GM18499 (cell line): ENCODE data around the gene RANBP9.

ENCODE experiments used
- ATAC-seq: cut with Tn5 transposase; IDR thresholded peaks from one replicate; pipeline ENCODE4 v1.9.1; 2021; ENCODE audit warnings: moderate number of reproducible peaks; ENCODE audit not compliant: insufficient read depth, unreplicated experiment

RANBP9 gene

DNA sequence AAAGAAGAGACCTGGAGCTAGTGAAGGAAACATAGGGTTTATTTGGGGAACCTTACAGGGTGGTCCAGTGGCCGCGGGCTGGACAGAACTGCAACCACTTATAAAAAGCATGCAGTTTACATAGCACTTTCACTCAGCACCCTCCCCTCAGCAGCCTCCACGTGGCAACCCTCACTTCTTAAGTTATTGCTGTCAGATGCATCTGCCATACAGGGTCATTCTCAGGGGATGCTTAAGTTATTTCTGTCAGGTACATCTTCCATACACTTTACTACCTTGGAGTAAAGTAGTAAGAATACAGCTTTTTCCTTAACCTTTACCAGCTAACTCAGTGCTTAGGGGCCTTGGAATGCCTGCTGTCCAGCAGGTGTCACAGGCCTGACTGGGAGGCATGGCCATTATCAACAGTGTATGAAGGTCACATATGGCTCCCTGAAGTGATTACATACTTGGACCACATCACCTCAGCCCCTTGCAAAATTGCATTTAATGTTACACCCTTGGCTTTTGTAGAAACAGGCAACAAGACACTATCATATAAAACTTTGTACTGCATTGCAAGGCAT, 98.5 kb downstream of the RANBP9 start:
- no peak for ATAC-seq

DNA sequence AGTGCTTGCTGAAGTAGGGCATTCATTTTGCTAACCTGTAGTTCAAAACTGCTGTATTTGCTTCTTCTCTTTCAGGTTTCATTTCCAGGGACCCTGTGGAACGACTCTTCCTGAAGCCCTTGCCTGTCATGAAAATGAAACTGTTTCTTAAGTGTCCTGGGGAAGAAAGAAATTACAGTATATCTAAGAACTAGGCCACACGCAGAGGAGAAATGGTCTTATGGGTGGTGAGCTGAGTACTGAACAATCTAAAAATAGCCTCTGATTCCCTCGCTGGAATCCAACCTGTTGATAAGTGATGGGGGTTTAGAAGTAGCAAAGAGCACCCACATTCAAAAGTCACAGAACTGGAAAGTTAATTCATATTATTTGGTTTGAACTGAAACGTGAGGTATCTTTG, 99.9 kb downstream of the RANBP9 start:
- ATAC-seq: no peak

DNA sequence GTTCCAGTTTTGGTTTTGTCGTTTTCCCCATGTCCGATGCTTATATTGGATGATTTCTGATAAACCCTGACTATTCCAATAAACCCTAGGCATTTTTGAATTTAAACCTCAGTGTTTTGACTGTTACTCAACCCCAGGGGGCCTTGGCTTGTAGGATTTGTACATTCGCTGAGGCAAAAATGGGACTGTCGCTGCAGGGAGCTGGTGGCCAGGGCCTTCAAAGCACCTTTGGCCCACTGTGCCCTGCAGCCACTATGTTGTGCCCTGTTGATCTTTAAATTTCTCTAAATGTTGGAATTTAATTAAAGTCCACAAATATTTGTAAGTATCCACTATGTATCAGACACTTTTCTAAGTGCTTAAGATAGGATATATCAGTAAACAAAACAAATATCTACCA, 106.0 kb downstream of the RANBP9 start:
- ATAC-seq: no peak

DNA sequence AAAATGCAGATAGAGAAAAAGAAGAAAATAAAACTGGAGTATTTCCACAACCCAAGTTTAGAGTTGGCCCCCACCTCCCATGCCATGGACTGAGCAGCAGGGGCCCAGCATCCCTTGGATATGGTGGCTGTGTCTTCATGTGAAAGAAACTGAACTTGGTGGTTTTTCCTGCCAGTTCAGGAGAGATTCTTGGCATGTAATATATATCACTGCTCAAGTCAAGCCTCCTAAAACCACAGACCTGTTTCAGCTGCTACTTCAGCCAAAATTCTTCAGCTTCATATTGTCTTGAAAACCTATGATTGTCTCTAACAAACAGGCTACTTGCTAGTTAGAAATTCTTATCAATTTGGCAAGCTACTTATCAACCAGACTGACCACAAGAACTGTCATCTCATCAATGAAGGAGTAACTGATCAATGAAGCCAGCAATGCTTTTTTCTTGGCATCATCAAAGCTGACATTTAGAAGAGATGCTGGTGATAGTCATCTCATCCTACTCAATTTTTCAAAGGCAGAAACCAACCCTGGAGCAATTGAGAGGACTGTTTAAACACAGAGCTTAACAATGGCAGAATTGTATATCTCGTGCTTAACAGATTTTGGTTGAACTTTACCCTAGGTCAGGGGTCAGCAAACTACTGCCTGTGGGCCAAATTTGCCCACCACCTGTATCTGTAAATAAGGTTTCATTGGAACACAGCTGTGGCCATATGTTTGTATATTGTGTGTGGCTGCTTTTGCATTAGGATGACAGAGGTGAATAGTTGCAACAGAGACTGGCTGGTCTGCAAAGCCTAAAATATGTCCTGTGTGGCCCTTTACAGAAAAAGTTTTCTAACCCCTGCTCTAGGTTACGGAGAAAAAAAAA, 106.9 kb downstream of the RANBP9 start:
- no peak for ATAC-seq

DNA sequence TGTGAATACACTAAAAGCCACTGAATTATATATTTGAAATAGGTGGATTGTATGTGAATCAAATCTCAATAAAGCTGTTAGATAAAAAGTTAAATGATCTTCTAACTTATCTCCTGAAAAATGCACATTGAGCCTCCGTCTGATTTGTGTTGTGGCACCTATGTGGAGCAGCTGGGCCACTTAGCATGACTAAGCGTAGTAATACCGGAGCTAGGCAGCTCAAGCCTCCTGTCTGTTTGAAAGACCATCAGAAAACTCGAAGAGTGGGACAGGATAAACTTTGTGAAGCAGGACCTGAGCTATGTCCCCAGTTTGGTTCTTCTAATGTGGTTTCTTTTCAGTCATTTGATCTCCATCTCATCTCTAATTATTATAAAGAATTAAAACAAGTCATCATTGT, 107.5 kb downstream of the RANBP9 start:
- ATAC-seq: no peak

DNA sequence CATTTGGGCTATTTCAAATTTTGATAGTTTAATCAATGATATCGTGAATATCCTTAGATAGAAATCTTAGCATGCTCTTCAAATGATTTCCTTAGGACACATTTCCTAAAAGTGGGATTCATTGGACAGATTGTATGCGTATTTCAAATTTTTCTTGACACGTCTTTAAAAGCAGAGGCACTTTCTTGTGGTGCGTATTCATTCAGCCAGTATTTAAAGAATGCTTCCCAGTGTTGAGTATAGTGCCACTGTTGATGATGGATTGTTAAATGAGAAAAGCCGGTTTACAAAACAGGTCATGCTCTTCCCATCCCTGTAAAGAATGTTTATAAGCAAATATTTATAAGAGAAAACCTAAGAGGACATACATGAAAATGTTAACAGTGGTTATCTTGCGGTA, 111.6 kb downstream of the RANBP9 start:
- ATAC-seq: no peak

DNA sequence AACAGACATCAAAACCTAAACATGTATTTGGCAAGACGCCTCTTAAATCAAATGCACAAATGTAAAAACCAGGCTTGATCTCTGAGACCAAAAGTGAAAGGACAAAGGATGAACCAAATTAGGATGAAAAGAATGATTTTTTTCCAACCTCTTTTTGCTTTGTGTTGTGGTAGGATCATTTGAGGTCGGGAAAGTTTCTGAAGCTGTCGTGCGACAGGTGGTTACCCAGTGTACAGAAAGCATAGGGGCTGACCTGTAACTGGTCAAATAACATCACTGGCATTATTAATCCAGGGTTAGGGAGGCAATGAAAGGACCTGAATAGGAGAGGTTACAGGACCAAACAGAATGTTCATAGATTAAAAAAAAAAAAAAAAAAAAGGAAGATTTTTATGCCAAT, 114.6 kb downstream of the RANBP9 start:
- no peak for ATAC-seq

DNA sequence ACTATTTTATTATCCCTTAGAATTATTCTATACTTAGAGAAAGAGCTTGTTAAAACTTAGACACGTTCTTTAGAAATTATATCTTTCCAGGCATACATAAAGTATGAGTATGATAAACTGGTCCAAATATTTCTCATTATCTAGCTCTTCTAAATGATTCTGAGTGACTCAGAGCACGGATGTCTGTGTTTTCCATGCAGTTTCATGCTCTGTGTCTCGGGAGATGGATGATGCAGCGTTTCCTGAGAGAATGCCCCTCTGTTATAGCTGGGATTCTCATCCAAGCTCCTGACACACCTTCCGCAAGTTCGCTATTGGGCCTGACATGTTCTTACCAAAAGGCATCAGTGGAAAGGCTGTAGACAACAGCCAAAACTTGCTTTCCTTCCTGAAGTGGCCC, 117.9 kb downstream of the RANBP9 start:
- ATAC-seq: no peak

DNA sequence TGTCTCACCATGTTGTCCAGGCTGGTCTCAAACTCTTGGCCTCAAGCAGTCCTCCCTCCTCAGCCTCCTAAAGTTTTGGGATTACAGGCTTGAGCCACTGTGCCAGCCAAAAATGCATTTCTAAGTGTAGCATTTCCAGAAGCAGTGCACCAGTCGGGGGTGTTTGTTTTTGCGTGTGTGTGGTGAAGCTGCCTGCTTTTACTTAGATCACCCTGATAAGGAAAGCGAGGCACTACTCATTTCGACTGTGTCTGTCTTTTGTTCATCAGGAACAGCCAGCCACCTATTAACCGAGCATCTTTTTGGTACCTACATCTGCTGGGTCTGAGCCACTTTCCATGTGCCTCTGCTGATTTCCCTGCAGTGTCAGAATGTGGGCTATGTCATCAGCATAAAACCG, 118.5 kb downstream of the RANBP9 start:
- ATAC-seq: no peak

DNA sequence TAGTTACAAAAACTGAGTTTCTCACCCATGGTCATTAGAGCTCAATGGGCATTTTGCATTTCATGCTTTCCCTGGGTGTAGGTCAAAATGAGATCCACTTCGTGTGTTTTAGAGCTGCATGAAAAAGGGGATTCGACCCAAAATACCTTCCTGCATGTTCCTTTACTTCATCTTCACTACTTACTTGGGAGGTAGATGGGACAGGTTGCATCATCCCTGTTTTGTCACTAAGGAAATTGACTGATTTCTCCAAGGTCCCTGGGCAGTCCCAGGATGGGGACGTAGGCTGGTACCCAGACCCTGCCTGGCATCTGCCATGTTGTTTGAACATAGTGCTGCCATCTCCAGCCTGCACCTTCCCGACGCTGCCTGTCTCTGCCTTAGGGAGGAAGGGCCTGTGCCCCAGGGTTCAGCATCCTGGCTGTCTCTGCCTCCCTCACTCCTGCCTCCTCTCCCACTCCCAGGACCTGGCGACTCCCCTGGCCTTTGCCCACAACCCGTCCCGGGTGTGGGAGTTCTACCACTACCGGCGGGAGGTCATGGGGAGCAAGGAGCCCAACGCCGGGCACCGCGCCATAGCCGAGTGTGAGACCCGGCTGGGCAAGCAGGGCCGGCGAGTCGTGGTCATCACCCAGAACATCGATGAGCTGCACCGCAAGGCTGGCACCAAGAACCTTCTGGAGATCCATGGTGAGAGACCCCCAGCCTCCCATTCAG, 120.3 kb downstream of the RANBP9 start:
- ATAC-seq: no peak

DNA sequence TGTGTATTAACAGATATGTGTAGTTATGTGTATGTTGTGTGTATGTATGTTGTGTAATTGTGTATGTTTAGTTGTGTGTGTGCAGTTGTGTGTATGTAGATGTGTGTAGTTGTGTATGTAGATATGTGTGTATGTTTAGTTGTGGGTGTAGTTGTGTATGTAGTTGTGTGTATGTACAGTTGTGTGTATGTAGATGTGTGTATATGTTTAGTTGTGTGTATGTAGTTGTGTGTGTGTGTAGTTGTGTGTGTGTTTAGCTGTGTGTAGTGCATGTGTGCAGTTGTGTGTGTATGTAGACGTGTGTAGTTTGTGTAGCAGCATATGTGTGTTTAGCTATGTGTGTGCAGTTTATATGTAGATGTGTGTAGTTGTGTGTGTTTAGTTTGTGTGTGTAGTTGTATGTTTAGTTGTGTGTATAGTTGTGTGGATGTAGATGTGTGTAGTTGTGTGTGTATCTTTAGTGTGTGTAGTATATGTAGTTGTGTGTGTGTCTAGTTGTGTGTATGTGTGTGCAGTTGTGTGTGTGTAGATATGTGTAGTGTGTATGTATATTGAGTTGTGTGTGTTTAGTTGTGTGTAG, 121.0 kb downstream of the RANBP9 start:
- ATAC-seq: no peak

DNA sequence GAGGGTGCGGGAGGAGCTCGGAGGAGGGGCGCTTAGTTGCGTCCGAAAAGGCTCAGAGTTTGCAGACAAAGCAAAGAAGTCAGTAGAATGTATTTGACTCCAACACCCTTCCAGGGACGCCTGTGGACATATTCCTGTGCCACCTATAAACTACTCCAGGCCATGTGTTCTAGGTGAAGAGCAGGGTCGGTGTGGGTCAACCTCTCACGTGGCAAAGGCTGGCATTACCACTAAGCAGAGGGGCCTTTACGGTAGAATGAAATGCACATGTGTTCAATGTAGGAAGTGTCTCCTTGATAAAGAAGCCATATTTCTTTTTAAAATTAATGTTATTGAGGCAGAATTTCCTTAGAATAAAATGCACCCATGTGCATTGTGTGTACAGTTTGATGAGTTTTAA, 121.8 kb downstream of the RANBP9 start:
- no peak for ATAC-seq

DNA sequence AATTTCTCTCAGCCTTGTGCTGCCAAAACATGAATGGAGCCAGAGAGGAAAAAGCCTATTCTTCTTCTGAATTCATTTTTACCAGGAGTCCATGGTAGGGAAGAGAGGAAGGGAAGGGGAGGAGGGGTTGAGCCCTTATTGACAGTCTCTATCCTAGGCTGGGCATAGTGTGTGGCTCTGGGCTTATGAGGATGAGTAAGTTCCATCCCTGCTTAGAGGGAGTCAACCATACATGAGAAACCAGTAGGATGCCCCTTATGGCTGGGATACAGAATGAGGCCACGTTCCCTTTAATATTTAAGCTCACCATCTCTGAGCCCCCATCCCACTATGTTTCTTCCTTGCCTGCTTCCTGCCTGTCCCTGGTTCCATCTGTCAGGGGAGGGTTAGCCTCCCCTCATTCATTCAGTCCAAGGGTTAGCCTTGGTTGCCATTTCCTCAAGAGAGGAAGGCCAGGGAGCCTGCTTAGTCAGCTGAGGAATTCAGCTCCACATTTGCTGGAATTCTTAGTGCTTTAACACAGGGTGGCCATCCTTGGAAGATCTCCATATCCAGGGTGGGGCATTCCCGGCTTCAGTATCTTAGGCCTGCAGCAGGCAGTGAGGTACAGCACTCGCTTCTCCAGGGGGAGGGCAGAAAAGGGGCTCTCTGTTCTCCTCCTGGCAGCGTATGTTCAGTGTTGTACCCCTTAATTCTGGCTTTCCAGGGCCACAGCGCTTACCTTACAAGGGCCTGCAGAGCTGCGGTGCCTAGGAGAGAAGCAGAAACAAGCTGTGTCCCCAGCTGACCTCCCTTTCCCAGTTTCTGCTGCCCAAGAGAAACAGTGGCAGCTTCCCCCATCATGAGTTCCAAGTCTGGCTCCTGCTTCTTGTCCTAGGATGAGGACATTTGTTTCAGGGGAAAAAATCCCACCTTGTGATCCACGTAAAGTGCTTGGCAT, 124.8 kb downstream of the RANBP9 start:
- ATAC-seq: no peak

DNA sequence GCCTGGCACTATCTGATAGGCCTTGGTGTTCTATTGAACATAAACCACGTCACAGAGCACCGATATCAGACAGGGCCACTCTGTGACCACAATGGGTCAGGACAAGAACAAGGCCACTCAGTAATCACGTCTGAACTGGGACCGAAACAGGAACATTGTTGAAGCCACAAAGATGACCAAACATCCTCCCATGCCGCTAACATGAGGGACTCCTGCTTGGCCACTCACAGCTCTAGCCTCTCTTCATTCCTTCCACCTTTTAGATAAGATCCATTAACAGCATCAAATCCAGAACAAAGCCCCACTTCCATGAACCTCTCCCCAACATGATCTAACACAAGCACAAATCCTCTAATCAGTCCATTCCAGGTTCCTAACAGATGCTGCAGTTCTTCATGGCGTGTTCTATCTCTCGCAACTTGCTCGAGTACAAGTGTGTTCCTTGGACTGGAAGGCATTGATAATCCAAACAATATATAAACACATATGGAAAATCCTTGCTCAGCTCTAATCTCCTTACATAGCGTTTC, 129.9 kb downstream of the RANBP9 start:
- no peak for ATAC-seq

DNA sequence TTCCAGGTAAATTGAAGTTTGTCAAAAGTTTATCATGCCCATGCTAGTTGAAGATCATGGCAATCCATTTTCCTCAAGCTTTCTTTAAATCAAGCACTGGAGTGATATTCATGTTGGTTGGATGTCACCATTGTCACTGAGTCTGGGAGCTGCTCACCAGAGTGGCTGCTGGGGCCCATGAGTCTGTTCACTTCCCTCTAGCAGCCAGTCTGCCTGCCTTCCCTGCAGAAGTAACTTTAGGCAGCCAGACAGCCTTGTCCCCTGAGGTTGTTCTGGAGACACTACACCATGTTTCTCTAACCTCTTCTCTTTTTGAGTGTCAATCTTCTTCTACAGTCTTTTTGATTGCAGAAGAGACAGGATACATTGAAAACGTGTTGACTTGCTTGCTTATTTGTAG, 131.7 kb downstream of the RANBP9 start:
- ATAC-seq: no peak

DNA sequence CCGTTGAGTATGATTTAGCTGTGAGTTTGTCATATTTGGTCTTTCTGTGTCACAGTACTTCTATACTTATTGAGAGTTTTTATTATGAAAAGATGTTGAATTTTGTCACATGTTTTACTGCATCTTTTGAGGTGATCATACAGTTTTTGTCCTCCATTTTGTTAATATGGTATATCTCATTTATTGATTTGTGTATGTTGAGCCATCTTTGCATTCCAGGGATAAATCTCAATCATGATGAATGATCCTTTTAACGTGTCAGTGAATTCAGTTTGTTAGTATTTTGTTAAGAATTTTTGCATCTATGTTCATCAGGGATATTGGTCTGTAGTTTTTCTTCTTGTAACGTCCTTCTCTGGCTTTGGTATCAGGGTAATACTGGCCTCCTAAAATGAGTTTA, 133.7 kb downstream of the RANBP9 start:
- ATAC-seq: no peak

DNA sequence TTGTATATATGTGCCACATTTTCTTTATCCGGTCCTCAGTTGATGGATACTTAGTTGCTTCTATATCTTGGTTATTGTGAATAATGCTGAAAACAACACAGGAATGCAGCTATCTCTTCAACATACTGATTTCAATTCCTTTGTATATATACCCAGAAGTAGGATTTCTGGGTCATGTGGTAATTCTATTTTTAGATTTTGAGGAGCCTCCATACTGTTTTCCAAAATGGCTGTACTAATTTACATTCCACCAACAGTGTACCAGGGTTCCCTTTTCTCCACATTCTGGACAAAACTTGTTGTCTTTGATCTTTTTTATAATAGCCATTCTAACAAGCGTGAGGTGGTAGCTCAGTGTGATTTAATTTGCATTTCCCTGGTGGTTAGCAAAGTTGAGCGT, 135.6 kb downstream of the RANBP9 start:
- ATAC-seq: no peak

DNA sequence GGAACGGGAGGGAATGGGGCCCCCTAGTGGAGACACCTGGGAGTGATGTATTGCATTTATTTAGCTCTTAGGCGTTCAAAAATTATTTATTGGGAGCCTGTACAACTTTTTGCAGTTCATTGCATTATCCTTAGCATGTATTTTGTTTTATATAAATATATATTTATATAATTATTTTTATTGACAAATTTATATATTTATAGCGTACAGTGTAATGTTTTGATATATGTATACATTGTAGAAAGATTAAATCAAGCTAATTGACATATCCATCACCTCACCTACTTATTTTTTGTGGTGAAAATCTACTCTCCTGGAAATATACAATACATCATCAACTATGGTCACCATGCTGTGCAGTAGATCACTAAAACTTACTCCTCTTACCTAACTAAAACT, 136.3 kb downstream of the RANBP9 start:
- ATAC-seq: no peak

DNA sequence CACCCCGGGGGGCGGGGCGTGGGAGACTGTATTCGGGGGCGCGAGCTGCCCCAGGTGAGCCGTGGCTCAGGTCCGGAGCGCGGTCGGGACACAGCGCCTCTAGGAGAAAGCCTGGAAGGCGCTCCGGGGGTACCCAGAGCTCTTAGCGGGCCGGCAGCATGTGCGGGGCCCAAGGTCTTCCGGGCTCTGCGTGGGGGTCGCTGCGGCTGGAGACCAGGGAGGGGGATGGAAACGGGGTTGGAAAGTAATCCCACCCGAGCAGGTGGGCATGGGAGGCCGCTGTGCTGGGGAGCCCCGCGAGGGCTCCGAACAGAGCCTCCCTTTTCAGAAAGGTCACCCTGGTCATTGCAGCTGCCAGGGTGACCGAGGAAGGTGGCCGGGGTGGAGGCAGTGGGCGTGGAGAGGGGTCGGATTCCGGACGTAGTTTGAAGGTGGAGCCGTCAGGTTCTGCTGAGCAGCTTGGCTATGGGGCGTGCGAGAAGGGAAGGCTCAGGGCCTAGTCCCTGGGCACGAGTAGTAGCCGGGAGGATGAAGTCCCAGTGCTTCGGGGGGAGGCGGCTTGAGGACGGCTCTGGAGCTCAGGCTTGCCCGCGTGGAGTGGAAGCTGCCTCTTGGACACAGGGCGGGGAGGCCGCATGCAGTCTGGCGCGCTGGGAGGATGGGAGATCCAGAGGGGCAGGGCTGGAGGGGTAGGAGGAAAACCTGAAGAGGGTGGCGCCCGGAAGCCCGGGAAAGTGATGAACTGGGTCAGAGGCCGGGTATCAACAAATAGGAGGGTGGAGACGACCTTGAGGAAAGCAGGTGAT, 136.9 kb downstream of the RANBP9 start, which contains the start of gene SIRT5:
TSS of gene SIRT5 (plus strand) at position 31 of the 806 bp plus-strand sequence. CDS start 9,510 bp downstream, outside the sequence.
- peak; percentile 41 for ATAC-seq
